SU-DHL-6 (cell line): Measurements from ENCODE around the gene PTGES2.

Experiments used
- H2AFZ ChIP-seq: fragments of 200-600 bp; sonication (generic); 2 replicates; pipeline ENCODE4 v1.6.1; 2014; ENCODE audit warnings: low read depth, mild to moderate bottlenecking, moderate library complexity, mixed read lengths, antibody characterized with exemption, low read length; ENCODE audit not compliant: severe bottlenecking
- H3F3A ChIP-seq: fragments of 200-600 bp; shearing (Covaris generic); 2 replicates; pipeline ENCODE4 v1.6.0; 2016; ENCODE audit warnings: antibody characterized with exemption, mild to moderate bottlenecking; ENCODE audit not compliant: insufficient read depth
- H3K27ac ChIP-seq: fragments of 200-600 bp; sonication (generic); 2 replicates; pipeline ENCODE4 v1.5.1; 2016; ENCODE audit warnings: low read depth, mild to moderate bottlenecking, low read length, moderate library complexity, mixed read lengths
- H3K27me3 ChIP-seq: fragments of 200-600 bp; sonication (generic), shearing (Covaris generic); 2 replicates; pipeline ENCODE4 v1.6.0; 2014; ENCODE audit warnings: mild to moderate bottlenecking, low read length
- H3K36me3 ChIP-seq: fragments of 200-600 bp; sonication (generic); 2 replicates; pipeline ENCODE4 v1.6.1; 2014; ENCODE audit warnings: mild to moderate bottlenecking, low read length, mixed read lengths
- H3K4me2 ChIP-seq: fragments of 300-600, 200-600 bp; shearing (Covaris generic), sonication (generic); 2 replicates; pipeline ENCODE4 v1.6.0; 2014; ENCODE audit warnings: low read length, low read depth, mild to moderate bottlenecking; ENCODE audit not compliant: poor library complexity, severe bottlenecking
- H3K4me3 ChIP-seq: fragments of 200-600 bp; sonication (generic); 2 replicates; pipeline ENCODE4 v1.5.1; 2014; ENCODE audit warnings: antibody characterized with exemption, low read length, mild to moderate bottlenecking, mixed read lengths; ENCODE audit not compliant: insufficient read depth, poor library complexity, severe bottlenecking
- H3K79me2 ChIP-seq: fragments of 200-600 bp; sonication (generic); 2 replicates; pipeline ENCODE4 v1.6.1; 2014; ENCODE audit warnings: mild to moderate bottlenecking, low read length, moderate library complexity; ENCODE audit not compliant: insufficient read depth
- H3K9ac ChIP-seq: fragments of 200-600 bp; sonication (generic); 2 replicates; pipeline ENCODE4 v1.7.0; 2014; ENCODE audit warnings: mild to moderate bottlenecking, low read length
- H3K9me2 ChIP-seq: fragments of 200-600 bp; sonication (generic); replicated peaks from 2 replicates; pipeline ENCODE4 v1.6.1; 2014; ENCODE audit warnings: low read length; ENCODE audit not compliant: insufficient read depth
- H3K9me3 ChIP-seq: fragments of 200-600 bp; sonication (generic); 2 replicates; pipeline ENCODE4 v1.6.1; 2014; ENCODE audit warnings: low read length, mixed read lengths; ENCODE audit not compliant: insufficient read depth
- H4K20me1 ChIP-seq: fragments of 200-600 bp; sonication (generic); 2 replicates; pipeline ENCODE4 v1.6.1; 2014; ENCODE audit warnings: low read depth, mild to moderate bottlenecking, antibody characterized with exemption, low read length, moderate library complexity, mixed read lengths
- CTCF ChIP-seq: fragments of 200-600 bp; sonication (generic); IDR thresholded peaks from one replicate; pipeline ENCODE4 v1.5.1; 2017; ENCODE audit warnings: antibody characterized with exemption, mild to moderate bottlenecking, low read length, moderate library complexity; ENCODE audit not compliant: insufficient read depth, poor library complexity, severe bottlenecking
- EZH2phosphoT487 ChIP-seq: fragments of 200-600 bp; sonication (generic), shearing (Covaris generic); conservative IDR thresholded peaks from 2 replicates; pipeline ENCODE4 v1.6.1; 2018; ENCODE audit warnings: mild to moderate bottlenecking, antibody characterized with exemption, low read length, moderate library complexity, mixed read lengths

The PTGES2 gene

GRCh38 chr9:128106940-128107467 lies 20.5 kb downstream of the PTGES2 start:
- Histone ChIP-seq H3K36me3 (no peaks in the 10 kb centered on the region), H3K9me2 (no peaks in the 10 kb centered on the region), H4K20me1 (no peaks in the 10 kb centered on the region), H3K27ac (no peak overlapping the region), H3K79me2 (no peaks in the 10 kb centered on the region), H2AFZ (no peak overlapping the region), H3K9me3 (no peaks in the 10 kb centered on the region), H3F3A (0 out of 2 replicates have a peak, but pooled peaks cover 11% of the 10 kb centered on the region), H3K27me3 (no peaks in the 10 kb centered on the region), H3K4me2 (no peak overlapping the region), H3K4me3 (no peak overlapping the region), H3K9ac (no peak overlapping the region)
- TF ChIP-seq CTCF (no peak), EZH2phosphoT487 (no peak)

- Histone ChIP-seq H3K36me3 (no peaks in the 10 kb centered on the region), H3K27ac (no peak overlapping the region), H3K4me3 (no peak overlapping the region)
Measured at GRCh38 chr9:128106181-128106939, 21.2 kb downstream of the PTGES2 start.

GRCh38 chr9:128105538-128106175 lies 21.9 kb downstream of the PTGES2 start:
- H2AFZ ChIP-seq: no peak overlapping the region
- H3F3A ChIP-seq: 0 out of 2 replicates have a peak, but pooled peaks cover 7% of the 10 kb centered on the region
- no peak overlapping the region for H3K9ac ChIP-seq
- H4K20me1 ChIP-seq: no peaks in the 10 kb centered on the region
- H3K9me3 ChIP-seq: no peaks in the 10 kb centered on the region
- TF ChIP-seq CTCF: no peak
- no peak for TF ChIP-seq EZH2phosphoT487
- no peaks in the 10 kb centered on the region for H3K79me2 ChIP-seq
- no peak overlapping the region for H3K27ac ChIP-seq
- H3K36me3 ChIP-seq: no peaks in the 10 kb centered on the region
- no peaks in the 10 kb centered on the region for H3K9me2 ChIP-seq
- H3K4me2 ChIP-seq: no peak overlapping the region
- no peak overlapping the region for H3K4me3 ChIP-seq
- H3K27me3 ChIP-seq: no peaks in the 10 kb centered on the region

More at GRCh38 chr9:128106181-128106939, 21.2 kb downstream of the PTGES2 start:
- H3K9ac ChIP-seq: no peak overlapping the region
- TF ChIP-seq EZH2phosphoT487 (no peak), CTCF (no peak)
- H3K9me3 ChIP-seq: no peaks in the 10 kb centered on the region
- no peak overlapping the region for H2AFZ ChIP-seq
- no peaks in the 10 kb centered on the region for H3K79me2 ChIP-seq
- H3K9me2 ChIP-seq: no peaks in the 10 kb centered on the region
- no peak overlapping the region for H3K4me2 ChIP-seq
- H4K20me1 ChIP-seq: no peaks in the 10 kb centered on the region
- H3K27me3 ChIP-seq: no peaks in the 10 kb centered on the region
- 0 out of 2 replicates have a peak, but pooled peaks cover 11% of the 10 kb centered on the region for H3F3A ChIP-seq
